Right cardiac atrium (tissue), 5 donors: ENCODE data around the gene SPANXA2. TPM values are rescaled to one million over a fixed set of nuclear protein-coding genes. Genes with fewer than 3 reads are reported as not detected.
"Not testable (repeated sequence)": the region's sequence is repeated elsewhere in the genome, so short reads cannot be mapped to it uniquely, and the experiment has no call there.

Experiments used
- ATAC-seq, 2 donors: fragments of 200-7000 bp; cut with Tn5 transposase; one replicate each; pipeline versions ENCODE4 v1.8.0 to v1.9.1; 2020; ENCODE audit warnings: moderate library complexity in 2 of 2, mild to moderate bottlenecking in 1 of 2
- DNase-seq, 3 donors: peaks; one replicate each; pipeline ENCODE4 v3.0.0-alpha.2; 2020
- H3K27ac ChIP-seq: one replicate; pipeline ENCODE4 v1.5.1; 2013; ENCODE audit warnings: mild to moderate bottlenecking, low read length, control low read depth, moderate library complexity
- H3K27me3 ChIP-seq: one replicate; pipeline ENCODE4 v1.6.1; 2013; ENCODE audit not compliant: control insufficient read depth, insufficient read depth
- H3K4me1 ChIP-seq: one replicate; pipeline ENCODE4 v1.6.1; 2013; ENCODE audit warnings: low read length; ENCODE audit not compliant: control insufficient read depth, insufficient read depth
- H3K4me3 ChIP-seq: one replicate; pipeline ENCODE4 v1.5.1; 2013; ENCODE audit warnings: low read length, control low read depth
- H3K9me3 ChIP-seq: one replicate; pipeline ENCODE4 v1.6.1; 2013; ENCODE audit warnings: low read length; ENCODE audit not compliant: control insufficient read depth
- WGBS: extraction: QIAGEN DNeasy Blood & Tissue Kit; methylation state at CpG from one replicate; pipeline ENCODE4 v1.1.7; 2013; 5-methylcytosine and 5-hydroxymethylcytosine counted together
- intact Hi-C, 4 donors: fragments of 100-400 bp; cut with DNase I; formaldehyde crosslinking; loops; one replicate each; pipeline versions ENCODE4 v1.11.0 to v1.14.0; 2022 to 2023
- long read RNA-seq, 4 donors: library from polyadenylated mRNA; unstranded; transcript quantifications; one replicate each; pipeline ENCODE4 v2.0.0, GENCODE V29; 2020 to 2021
- polyA plus RNA-seq: library from polyadenylated mRNA; stranded (reverse); fragments of 200-250 nt; gene quantifications from one replicate; pipeline ENCODE4 v1.2.3, GENCODE V29; 2013
- total RNA-seq, 4 donors: library from RNA; stranded (reverse); fragmentation: NEBNext Ultra II Directional; extraction: Animal tissue kit (Norgen Biotek cat#: 25700); gene quantifications; one replicate each; pipeline ENCODE4 v1.2.1, GENCODE V29; 2021
- donor health status: healthy with polysubstance abuse.
- donor health status: DM: no; HTN: yes; CAD: no.
- donor health status: DM: no; HTN: no; CAD: no.
- donor health status: DM: no; HTN: yes; CAD: no; lungs with severe emphysema.
- donor health status: DM: yes; HTN: yes; CAD: no.

The SPANXA2 gene
- total RNA-seq (not detected), polyA plus RNA-seq (not detected)
- long read RNA-seq, donor 1, result 0 reads
- long read RNA-seq, donor 2, result 0 reads
- long read RNA-seq, donor 3, result 0 reads
- long read RNA-seq, donor 4, result 0 reads

GRCh38 chrX:141589408-141589807 is at the start of gene SPANXA2:
Gene SPANXA2 (plus strand): TSS chrX:141589708. CDS start chrX:141589768, 60 bp downstream.
- H3K9me3 ChIP-seq, DNase-seq, intact Hi-C loops, H3K27me3 ChIP-seq, H3K4me1 ChIP-seq, H3K4me3 ChIP-seq, H3K27ac ChIP-seq, ATAC-seq: not testable (repeated sequence)
- no CpG with 5 or more reads among the region's 10 CpGs for WGBS

GRCh38 chrX:141542551-141542950 is 47.0 kb upstream of the SPANXA2 start:
- H3K4me3 ChIP-seq, intact Hi-C loops, H3K27ac ChIP-seq, ATAC-seq, H3K9me3 ChIP-seq, H3K4me1 ChIP-seq, H3K27me3 ChIP-seq: not testable (repeated sequence)
- DNase-seq, result peak in 1 of 3 donors; percentile 0
- 87% methylated on average over 7 of the region's 16 CpGs for WGBS

- ATAC-seq, intact Hi-C loops, H3K9me3 ChIP-seq, DNase-seq, H3K4me3 ChIP-seq, H3K4me1 ChIP-seq, H3K27me3 ChIP-seq, H3K27ac ChIP-seq: not testable (repeated sequence)
- WGBS, result no CpG with 5 or more reads among the region's 10 CpGs
Observed at GRCh38 chrX:141584638-141585037, 4.9 kb upstream of the SPANXA2 start, which contains the start of gene SPANXA1. Gene SPANXA1 (minus strand): TSS chrX:141584738. CDS start chrX:141584678, 60 bp downstream.

- no peak for DNase-seq
- intact Hi-C loops, result no loop called here
- Histone ChIP-seq H3K9me3 (no peaks in the 10 kb centered on the region), H3K27ac (no peak overlapping the region), H3K27me3 (no peaks in the 10 kb centered on the region), H3K4me1 (no peaks in the 10 kb centered on the region), H3K4me3 (no peak overlapping the region)
- ATAC-seq, result no peak
- WGBS, result 100% methylated on average over 1 of the region's 1 CpG
Observed at GRCh38 chrX:141609111-141609510, 19.6 kb downstream of the SPANXA2 start.

- no peak overlapping the region for H3K27ac ChIP-seq
- no peak overlapping the region for H3K4me3 ChIP-seq
- ATAC-seq (no peak), DNase-seq (no peak)
- H3K4me1 ChIP-seq, result no peaks in the 10 kb centered on the region
- WGBS, result 78% methylated on average over 2 of the region's 2 CpGs
- intact Hi-C loops, result no loop called here
- no peaks in the 10 kb centered on the region for H3K27me3 ChIP-seq
- no peaks in the 10 kb centered on the region for H3K9me3 ChIP-seq
Observed at GRCh38 chrX:141619336-141619735, 29.8 kb downstream of the SPANXA2 start.

GRCh38 chrX:141632124-141632523 is 42.6 kb downstream of the SPANXA2 start:
- intact Hi-C loops, result no loop called here
- Histone ChIP-seq H3K27me3 (no peaks in the 10 kb centered on the region), H3K4me1 (no peaks in the 10 kb centered on the region), H3K4me3 (no peak overlapping the region), H3K27ac (no peak overlapping the region), H3K9me3 (no peaks in the 10 kb centered on the region)
- DNase-seq (no peak), ATAC-seq (no peak)

GRCh38 chrX:141638550-141638949 is 49.0 kb downstream of the SPANXA2 start:
- ATAC-seq (no peak), DNase-seq (no peak)
- 59% methylated on average over 1 of the region's 1 CpG for WGBS
- intact Hi-C loops, result no loop called here
- Histone ChIP-seq H3K27me3 (no peaks in the 10 kb centered on the region), H3K4me3 (no peak overlapping the region), H3K27ac (no peak overlapping the region), H3K9me3 (no peaks in the 10 kb centered on the region), H3K4me1 (no peaks in the 10 kb centered on the region)

Other genes with a start within 250 kb of the SPANXA2 start
- not detected for gene SPANXA1, start 5.0 kb upstream of the SPANXA2 start, total RNA-seq
- gene SPANXA1, start 5.0 kb upstream of the SPANXA2 start, polyA plus RNA-seq, result not detected
- gene SPANXD, start 109.0 kb downstream of the SPANXA2 start, total RNA-seq, result not detected
- not detected for gene SPANXD, start 109.0 kb downstream of the SPANXA2 start, polyA plus RNA-seq
- gene MAGEC3, start 248.6 kb downstream of the SPANXA2 start, total RNA-seq, result not detected
- gene MAGEC3, start 248.6 kb downstream of the SPANXA2 start, polyA plus RNA-seq, result not detected